ENCODE data around the gene ZAR1. TPM values are rescaled to one million over a fixed set of nuclear protein-coding genes. Genes with fewer than 3 reads are reported as not detected.

The ZAR1 gene
- total and polyA plus RNA-seq, 4 donors, result 0.22 TPM; not detected in 3

- 76 to 82% methylated on average over 2 of the region's 2 CpGs for WGBS, 2 donors
- H3K9ac ChIP-seq (ENCODE audit: insufficient read depth in 1 of 2, low read length in 2 of 2), result no peak overlapping the region
- TF ChIP-seq CTCF (IDR thresholded peaks at IDR 0.05; ENCODE audit: control extremely low read depth, extremely low read depth), result no peak
- H3K36me3 ChIP-seq (ENCODE audit: control insufficient read depth in 4 of 4, insufficient read depth in 4 of 4, low read length in 4 of 4), result no peaks in the 10 kb centered on the region
- DNase-seq (no peak), ATAC-seq (ENCODE audit: insufficient read depth, low FRiP score) (no peak)
- peaks cover 0 to 2% (median 0%) of the 10 kb centered on the region in 4 donors for H3K9me3 ChIP-seq (ENCODE audit: control insufficient read depth in 4 of 4, insufficient read depth in 3 of 4, low read length in 3 of 4)
- H3K4me3 ChIP-seq, result no peak overlapping the region
- H3K4me1 ChIP-seq (ENCODE audit: control insufficient read depth in 5 of 5, insufficient read depth in 5 of 5, low read length in 5 of 5), result peaks cover 0 to 3% (median 0%) of the 10 kb centered on the region in 5 donors
- peaks cover 0 to 33% (median 32%) of the 10 kb centered on the region in 3 donors for H3K27me3 ChIP-seq (ENCODE audit: control insufficient read depth in 3 of 3, insufficient read depth in 3 of 3, low read length in 2 of 3)
- H3K27ac ChIP-seq (ENCODE audit: low read depth in 1 of 2, low read length in 1 of 2), result no peak overlapping the region
Measured at GRCh38 chr4:48478273-48478672, 11.8 kb upstream of the ZAR1 start.

GRCh38 chr4:48481581-48481980 lies 8.5 kb upstream of the ZAR1 start:
- H3K27me3 ChIP-seq (ENCODE audit: control insufficient read depth in 3 of 3, insufficient read depth in 3 of 3, low read length in 2 of 3), result peaks cover 0 to 58% (median 55%) of the 10 kb centered on the region in 3 donors
- no peak for ATAC-seq (ENCODE audit: insufficient read depth, low FRiP score)
- no peak overlapping the region for H3K27ac ChIP-seq (ENCODE audit: low read depth in 1 of 2, low read length in 1 of 2)
- peaks cover 0 to 7% (median 3%) of the 10 kb centered on the region in 5 donors for H3K4me1 ChIP-seq (ENCODE audit: control insufficient read depth in 5 of 5, insufficient read depth in 5 of 5, low read length in 5 of 5)
- DNase-seq, result no peak
- H3K4me3 ChIP-seq, result no peak overlapping the region
- WGBS, 2 donors, result 78 to 82% methylated on average over 1 of the region's 1 CpG
- no peaks in the 10 kb centered on the region for H3K36me3 ChIP-seq (ENCODE audit: control insufficient read depth in 4 of 4, insufficient read depth in 4 of 4, low read length in 4 of 4)
- TF ChIP-seq CTCF (IDR thresholded peaks at IDR 0.05; ENCODE audit: control extremely low read depth, extremely low read depth), result no peak
- peaks cover 0 to 6% (median 0%) of the 10 kb centered on the region in 4 donors for H3K9me3 ChIP-seq (ENCODE audit: control insufficient read depth in 4 of 4, insufficient read depth in 3 of 4, low read length in 3 of 4)
- no peak overlapping the region for H3K9ac ChIP-seq (ENCODE audit: insufficient read depth in 1 of 2, low read length in 2 of 2)

DNA sequence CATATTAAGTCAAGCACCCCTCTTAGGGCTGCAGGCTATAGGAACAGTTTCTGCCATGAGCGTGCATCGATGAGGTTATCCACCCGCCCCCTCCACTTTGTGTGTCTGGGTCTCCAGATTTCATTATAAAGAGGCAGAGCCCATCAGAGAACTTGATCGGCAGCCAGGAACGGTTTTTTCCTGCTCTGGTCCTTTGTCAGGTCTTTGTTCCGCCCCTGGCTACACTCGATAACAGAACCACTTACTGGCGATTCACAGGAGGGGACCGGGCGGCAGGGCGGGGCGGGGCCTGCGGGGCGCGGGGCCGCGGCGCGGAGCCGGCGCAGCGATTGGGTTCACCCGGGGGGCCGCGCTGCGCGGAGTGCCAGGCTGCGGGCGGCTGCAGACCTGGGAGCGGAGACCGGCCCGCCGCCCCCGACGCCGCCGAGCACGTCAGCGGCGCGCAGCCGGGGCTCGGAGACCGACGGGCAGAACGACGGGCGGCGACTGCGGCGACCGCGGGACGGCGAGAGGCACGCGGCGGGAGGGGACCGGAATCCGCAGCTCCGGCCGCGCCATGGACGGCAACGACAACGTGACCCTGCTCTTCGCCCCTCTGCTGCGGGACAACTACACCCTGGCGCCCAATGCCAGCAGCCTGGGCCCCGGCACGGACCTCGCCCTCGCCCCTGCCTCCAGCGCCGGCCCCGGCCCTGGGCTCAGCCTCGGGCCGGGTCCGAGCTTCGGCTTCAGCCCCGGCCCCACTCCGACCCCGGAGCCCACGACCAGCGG lies 6.9 kb upstream of the ZAR1 start, which contains the start of gene SLC10A4:
Gene SLC10A4 (plus strand): TSS at position 338 of the 771 bp plus-strand sequence. CDS start 219 bp downstream, at position 557.
- H3K4me3 ChIP-seq, result peak within 1 kb of the TSS; percentile 26
- H3K9ac ChIP-seq (ENCODE audit: insufficient read depth in 1 of 2, low read length in 2 of 2), result no peak within 1 kb of the TSS
- peaks cover 0 to 6% (median 0%) of the 10 kb centered on the region in 4 donors for H3K9me3 ChIP-seq (ENCODE audit: control insufficient read depth in 4 of 4, insufficient read depth in 3 of 4, low read length in 3 of 4)
- TF ChIP-seq CTCF (IDR thresholded peaks at IDR 0.05; ENCODE audit: control extremely low read depth, extremely low read depth), result no peak
- no peak within 1 kb of the TSS for H3K27ac ChIP-seq (ENCODE audit: low read depth in 1 of 2, low read length in 1 of 2)
- no peak for ATAC-seq (ENCODE audit: insufficient read depth, low FRiP score)
- WGBS, 2 donors, result 2 to 4% methylated on average over 25 to 85 of the region's 85 CpGs
- H3K36me3 ChIP-seq (ENCODE audit: control insufficient read depth in 4 of 4, insufficient read depth in 4 of 4, low read length in 4 of 4), result no peaks in the 10 kb centered on the region
- DNase-seq, result peak in 2 of 3 donors; percentile 39 to 42
- H3K27me3 ChIP-seq (ENCODE audit: control insufficient read depth in 3 of 3, insufficient read depth in 3 of 3, low read length in 2 of 3), result peaks cover 0 to 73% (median 68%) of the 10 kb centered on the region in 3 donors
- H3K4me1 ChIP-seq (ENCODE audit: control insufficient read depth in 5 of 5, insufficient read depth in 5 of 5, low read length in 5 of 5), result peaks cover 0 to 7% (median 3%) of the 10 kb centered on the region in 5 donors
